HEK293 (cell line): ENCODE measurements around the gene UTP4.

Experiments used
- GLIS1 ChIP-seq: fragments of 450-650 bp; formaldehyde crosslinking; IDR thresholded peaks from 2 replicates; pipeline ENCODE4 v1.5.1; 2016; ENCODE audit warnings: missing biosample characterization, missing genetic modification characterization
- SETDB1 ChIP-seq: IDR thresholded peaks from one replicate; pipeline ENCODE4 v1.6.1; 2017; ENCODE audit warnings: mild to moderate bottlenecking, low read length, moderate library complexity, mixed read lengths; ENCODE audit not compliant: insufficient read length
- TCF7L2 ChIP-seq: IDR thresholded peaks from 2 replicates; pipeline ENCODE4 v1.6.1; 2011; ENCODE audit warnings: low read depth, mild to moderate bottlenecking, inconsistent platforms, low read length, moderate library complexity, borderline replicate concordance
- YY1 ChIP-seq: fragments of 450-650 bp; formaldehyde crosslinking; IDR thresholded peaks from 2 replicates; pipeline ENCODE4 v1.5.1; 2018; ENCODE audit warnings: missing biosample characterization, missing genetic modification characterization
- ZFP37 ChIP-seq: fragments of 450-650 bp; formaldehyde crosslinking; IDR thresholded peaks from 2 replicates; pipeline ENCODE4 v1.5.1; 2016; ENCODE audit warnings: missing biosample characterization, missing genetic modification characterization
- ZNF146 ChIP-seq: fragments of 450-650 bp; formaldehyde crosslinking; IDR thresholded peaks from 2 replicates; pipeline ENCODE4 v1.5.1; 2016; ENCODE audit warnings: missing biosample characterization, missing genetic modification characterization
- ZNF677 ChIP-seq: fragments of 450-650 bp; IDR thresholded peaks from 2 replicates; pipeline ENCODE4 v1.5.0; 2018; ENCODE audit warnings: missing biosample characterization, mild to moderate bottlenecking, missing genetic modification characterization, moderate library complexity
- ZNF830 ChIP-seq: fragments of 450-650 bp; IDR thresholded peaks from 2 replicates; pipeline ENCODE4 v1.5.0; 2018; ENCODE audit warnings: missing biosample characterization, missing genetic modification characterization, low read depth, mild to moderate bottlenecking, moderate library complexity
- TF ChIP-seq, protein P1 (sequence below): fragments of 450-650 bp; formaldehyde crosslinking; IDR thresholded peaks from 2 replicates; pipeline ENCODE4 v1.5.1; 2016; ENCODE audit warnings: missing biosample characterization, missing genetic modification characterization
- TF ChIP-seq, protein P2 (sequence below): fragments of 450-650 bp; formaldehyde crosslinking; IDR thresholded peaks from 2 replicates; pipeline ENCODE4 v1.5.1; 2016; ENCODE audit warnings: missing biosample characterization, missing genetic modification characterization

DNA sequence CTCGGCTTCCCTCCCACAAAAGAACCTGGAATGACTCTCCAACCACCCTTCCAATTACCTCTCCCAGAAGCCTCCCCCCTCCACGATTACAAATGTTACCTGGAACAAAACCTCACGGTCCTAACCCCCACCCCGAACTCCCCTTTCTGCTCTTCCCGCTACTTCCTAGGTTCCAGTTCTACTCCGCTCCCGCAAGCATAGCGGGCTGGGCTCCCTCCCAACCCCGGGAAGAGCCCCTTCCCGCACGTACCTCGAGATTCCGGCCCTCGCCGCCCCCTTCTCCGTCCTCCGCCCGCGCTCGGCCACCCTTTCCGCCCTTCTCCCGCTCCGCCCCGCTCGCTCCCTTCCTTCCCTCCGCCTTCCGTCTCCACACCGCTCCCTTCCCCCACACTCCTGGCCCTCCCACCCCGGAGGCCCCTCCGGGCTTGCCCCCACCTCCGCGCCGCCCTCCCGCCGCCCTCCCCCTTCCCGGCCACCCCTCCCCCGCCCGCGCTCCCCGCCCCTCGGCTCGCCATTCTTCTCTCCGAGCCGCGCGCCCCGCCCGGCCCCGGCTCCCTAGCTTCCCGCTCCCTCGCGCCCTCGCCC, 518 bp upstream of the UTP4 start:
- TF ChIP-seq, protein P1, sequence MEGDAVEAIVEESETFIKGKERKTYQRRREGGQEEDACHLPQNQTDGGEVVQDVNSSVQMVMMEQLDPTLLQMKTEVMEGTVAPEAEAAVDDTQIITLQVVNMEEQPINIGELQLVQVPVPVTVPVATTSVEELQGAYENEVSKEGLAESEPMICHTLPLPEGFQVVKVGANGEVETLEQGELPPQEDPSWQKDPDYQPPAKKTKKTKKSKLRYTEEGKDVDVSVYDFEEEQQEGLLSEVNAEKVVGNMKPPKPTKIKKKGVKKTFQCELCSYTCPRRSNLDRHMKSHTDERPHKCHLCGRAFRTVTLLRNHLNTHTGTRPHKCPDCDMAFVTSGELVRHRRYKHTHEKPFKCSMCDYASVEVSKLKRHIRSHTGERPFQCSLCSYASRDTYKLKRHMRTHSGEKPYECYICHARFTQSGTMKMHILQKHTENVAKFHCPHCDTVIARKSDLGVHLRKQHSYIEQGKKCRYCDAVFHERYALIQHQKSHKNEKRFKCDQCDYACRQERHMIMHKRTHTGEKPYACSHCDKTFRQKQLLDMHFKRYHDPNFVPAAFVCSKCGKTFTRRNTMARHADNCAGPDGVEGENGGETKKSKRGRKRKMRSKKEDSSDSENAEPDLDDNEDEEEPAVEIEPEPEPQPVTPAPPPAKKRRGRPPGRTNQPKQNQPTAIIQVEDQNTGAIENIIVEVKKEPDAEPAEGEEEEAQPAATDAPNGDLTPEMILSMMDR (tag by site-specific recombination), result peak; percentile 13; the same call in 1 of the 2 replicates
- TF ChIP-seq, protein P2, sequence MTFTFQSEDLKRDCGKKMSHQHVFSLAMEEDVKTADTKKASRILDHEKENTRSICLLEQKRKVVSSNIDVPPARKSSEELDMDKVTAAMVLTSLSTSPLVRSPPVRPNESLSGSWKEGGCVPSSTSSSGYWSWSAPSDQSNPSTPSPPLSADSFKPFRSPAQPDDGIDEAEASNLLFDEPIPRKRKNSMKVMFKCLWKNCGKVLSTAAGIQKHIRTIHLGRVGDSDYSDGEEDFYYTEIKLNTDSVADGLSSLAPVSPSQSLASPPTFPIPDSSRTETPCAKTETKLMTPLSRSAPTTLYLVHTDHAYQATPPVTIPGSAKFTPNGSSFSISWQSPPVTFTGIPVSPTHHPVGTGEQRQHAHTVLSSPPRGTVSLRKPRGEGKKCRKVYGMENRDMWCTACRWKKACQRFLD, result no peak
- TF ChIP-seq ZNF146 (tag by site-specific recombination) (no peak), ZNF830 (no peak), ZFP37 (tag by site-specific recombination) (no peak), TCF7L2 (no peak), ZNF677 (tag by site-specific recombination) (no peak), SETDB1 (no peak), YY1 (tag by site-specific recombination) (no peak), GLIS1 (tag by site-specific recombination) (peak; percentile 25; the same call in 1 of the 2 replicates)
